A549 (cell line): Measurements from ENCODE around the gene SPAG9. TPM values are rescaled to one million over a fixed set of nuclear protein-coding genes. Genes with fewer than 3 reads are reported as not detected.

Experiments used
- ATAC-seq, 2 experiments: fragments of 200-7000 bp in 1 of 2; fragments of >200 bp in 1 of 2; cut with Nextera tagmentation in 1 of 2; cut with Tn5 transposase in 1 of 2; 3 replicates each; pipeline versions ENCODE4 v1.8.0 to v1.9.1; 2018 to 2020; ENCODE audit warnings: mild to moderate bottlenecking in 1 of 2, moderate library complexity in 1 of 2
- CTCF ChIA-PET: fragments of 300-600 bp; sonication (Branson Sonifier 250); formaldehyde crosslinking; extraction: SDS; loops from one replicate; lab custom pipeline; 2021; ENCODE audit warnings: antibody characterized with exemption, inconsistent platforms; lab: Yijun Ruan, JAX
- POLR2A ChIA-PET: fragments of 350-600 bp; formaldehyde crosslinking; extraction: SDS; loops from one replicate; lab custom pipeline; 2021; ENCODE audit warnings: antibody characterized with exemption, inconsistent platforms; lab: Yijun Ruan, JAX
- DNase-seq, 2 experiments: peaks; one replicate each; pipeline versions ENCODE4 v3.0.0 to v3.0.0-alpha.2; 2011 to 2016; ENCODE audit warnings: low read depth in 1 of 2, low spot score in 1 of 2
- FAIRE-seq: peaks from 2 replicates; lab custom pipeline; 2011; peaks lifted over from hg19 to GRCh38; lab: Jason Lieb, UNC
- H3K27ac ChIP-seq, 2 experiments: fragments of >200 bp; sonication (Bioruptor Twin); formaldehyde crosslinking; 3 replicates each; pipeline ENCODE4 v1.5.1; 2016 to 2017
- H3K4me1 ChIP-seq: fragments of >200 bp; sonication (Bioruptor Twin); formaldehyde crosslinking; 3 replicates; pipeline ENCODE4 v1.6.1; 2016
- H3K4me2 ChIP-seq: fragments of >200 bp; sonication (Bioruptor Twin); formaldehyde crosslinking; 3 replicates; pipeline ENCODE4 v1.6.1; 2016
- H3K4me3 ChIP-seq: fragments of >200 bp; sonication (Bioruptor Twin); formaldehyde crosslinking; 3 replicates; pipeline ENCODE4 v1.5.1; 2016
- H3K9me3 ChIP-seq: fragments of >200 bp; sonication (Bioruptor Twin); formaldehyde crosslinking; 3 replicates; pipeline ENCODE4 v1.6.1; 2016
- BCL3 ChIP-seq: fragments of >200 bp; sonication (Bioruptor Twin); formaldehyde crosslinking; IDR thresholded peaks from 3 replicates; pipeline ENCODE4 v1.6.1; 2016
- BHLHE40 ChIP-seq: IDR thresholded peaks from 2 replicates; pipeline ENCODE4 v1.6.1; 2012; ENCODE audit warnings: low read depth, low read length, inconsistent platforms
- CBX8 ChIP-seq: fragments of 200-600 bp; sonication (generic); IDR thresholded peaks from 2 replicates; pipeline ENCODE4 v1.6.1; 2016
- CHD4 ChIP-seq: fragments of 200-600 bp; sonication (generic); IDR thresholded peaks from 2 replicates; pipeline ENCODE4 v1.6.1; 2016; ENCODE audit warnings: antibody characterized with exemption, mild to moderate bottlenecking, borderline replicate concordance
- E2F6 ChIP-seq: IDR thresholded peaks from 2 replicates; pipeline ENCODE4 v1.6.1; 2012; ENCODE audit warnings: low read depth, borderline replicate concordance
- EHF ChIP-seq: fragments of 250-450 bp; sonication (Bioruptor Pico); IDR thresholded peaks from 2 replicates; pipeline ENCODE4 v1.5.0; 2020; ENCODE audit warnings: mild to moderate bottlenecking
- EHMT2 ChIP-seq: fragments of 200-600 bp; sonication (generic); IDR thresholded peaks from 2 replicates; pipeline ENCODE4 v1.6.1; 2016; ENCODE audit warnings: antibody characterized with exemption, low read depth, mild to moderate bottlenecking, moderate library complexity
- GATA3 ChIP-seq: IDR thresholded peaks from 2 replicates; pipeline ENCODE4 v1.6.1; 2012; ENCODE audit warnings: borderline replicate concordance
- HES2 ChIP-seq: fragments of >200 bp; sonication (Bioruptor Twin); formaldehyde crosslinking; IDR thresholded peaks from 2 replicates; pipeline ENCODE4 v1.6.1; 2016
- HEYL ChIP-seq: fragments of 250-450 bp; sonication (Bioruptor Pico); IDR thresholded peaks from 2 replicates; pipeline ENCODE4 v1.8.0; 2021; ENCODE audit warnings: mild to moderate bottlenecking, moderate library complexity
- HOXA7 ChIP-seq: fragments of 250-450 bp; sonication (Bioruptor Pico); IDR thresholded peaks from 2 replicates; pipeline ENCODE4 v1.5.0; 2020; ENCODE audit warnings: mild to moderate bottlenecking, moderate library complexity
- HOXB13 ChIP-seq: fragments of 250-450 bp; sonication (Bioruptor Pico); IDR thresholded peaks from 2 replicates; pipeline ENCODE4 v1.5.0; 2020; ENCODE audit warnings: low read depth, mild to moderate bottlenecking, moderate library complexity
- HOXB5 ChIP-seq: fragments of 250-450 bp; sonication (Bioruptor Pico); IDR thresholded peaks from 2 replicates; pipeline ENCODE4 v1.5.0; 2020; ENCODE audit warnings: mild to moderate bottlenecking, moderate library complexity
- JUN ChIP-seq, 2 experiments: fragments of >200 bp; sonication (Bioruptor Twin); formaldehyde crosslinking; IDR thresholded peaks; 2 replicates in 1 of 2; 3 replicates in 1 of 2; pipeline ENCODE4 v1.6.1; 2016 to 2017
- JUNB ChIP-seq: fragments of >200 bp; sonication (Bioruptor Twin); formaldehyde crosslinking; IDR thresholded peaks from 2 replicates; pipeline ENCODE4 v1.6.1; 2016
- KDM1A ChIP-seq: fragments of 200-600 bp; sonication (generic); IDR thresholded peaks from 2 replicates; pipeline ENCODE4 v1.6.1; 2016; ENCODE audit warnings: low read depth, mild to moderate bottlenecking
- KDM5A ChIP-seq: fragments of 200-600 bp; sonication (generic); IDR thresholded peaks from 2 replicates; pipeline ENCODE4 v1.6.1; 2016; ENCODE audit warnings: antibody characterized with exemption, mild to moderate bottlenecking
- MAX ChIP-seq: IDR thresholded peaks from 2 replicates; pipeline ENCODE4 v1.6.1; 2012
- MYC ChIP-seq: IDR thresholded peaks from 2 replicates; pipeline ENCODE4 v1.6.1; 2012; ENCODE audit warnings: mild to moderate bottlenecking, inconsistent platforms, low read length, improper control_type of control experiment, borderline replicate concordance
- NFE2L2 ChIP-seq: fragments of 150-350 bp; conservative IDR thresholded peaks from 2 replicates; pipeline ENCODE4 v1.6.1; 2014; ENCODE audit warnings: low read length
- NPAS2 ChIP-seq: fragments of 250-450 bp; sonication (Bioruptor Pico); IDR thresholded peaks from 2 replicates; pipeline ENCODE4 v1.8.0; 2022; ENCODE audit warnings: mild to moderate bottlenecking, moderate library complexity, borderline replicate concordance
- PBX3 ChIP-seq: IDR thresholded peaks from 2 replicates; pipeline ENCODE4 v1.6.1; 2012
- PHF8 ChIP-seq: fragments of 200-600 bp; sonication (generic); IDR thresholded peaks from 2 replicates; pipeline ENCODE4 v1.6.1; 2016; ENCODE audit warnings: low read depth, mild to moderate bottlenecking, antibody characterized with exemption, moderate library complexity, borderline replicate concordance
- POLR2A ChIP-seq: IDR thresholded peaks from 2 replicates; pipeline ENCODE4 v1.6.1; 2012; ENCODE audit warnings: mild to moderate bottlenecking, low read length
- REST ChIP-seq: fragments of 200-600 bp; sonication (generic); IDR thresholded peaks from 2 replicates; pipeline ENCODE4 v1.6.1; 2016; ENCODE audit warnings: antibody characterized with exemption, mild to moderate bottlenecking, moderate library complexity
- RFX5 ChIP-seq: fragments of 450-650 bp; IDR thresholded peaks from 2 replicates; pipeline ENCODE4 v1.7.1; 2014; ENCODE audit warnings: antibody characterized with exemption, mild to moderate bottlenecking, moderate library complexity
- RNF2 ChIP-seq: fragments of 200-600 bp; sonication (generic); IDR thresholded peaks from 2 replicates; pipeline ENCODE4 v1.6.1; 2016; ENCODE audit warnings: low read depth, mild to moderate bottlenecking, antibody characterized with exemption, moderate library complexity, borderline replicate concordance
- SREBF2 ChIP-seq: fragments of 450-650 bp; IDR thresholded peaks from 2 replicates; pipeline ENCODE4 v1.6.1; 2014; ENCODE audit warnings: mild to moderate bottlenecking, moderate library complexity
- TFCP2L1 ChIP-seq: fragments of 250-450 bp; sonication (Bioruptor Pico); IDR thresholded peaks from 2 replicates; pipeline ENCODE4 v1.5.0; 2021; ENCODE audit warnings: mild to moderate bottlenecking
- USF2 ChIP-seq: fragments of 450-650 bp; IDR thresholded peaks from 2 replicates; pipeline ENCODE4 v1.6.1; 2014; ENCODE audit warnings: antibody characterized with exemption
- ZC3H11A ChIP-seq: fragments of 450-650 bp; IDR thresholded peaks from 2 replicates; pipeline ENCODE4 v1.6.1; 2014; ENCODE audit warnings: antibody characterized with exemption, mild to moderate bottlenecking
- WGBS: methylation state at CpG from one replicate; pipeline ENCODE4 v1.1.6; 2017; ENCODE audit errors: missing lambda C conversion rate; 5-methylcytosine and 5-hydroxymethylcytosine counted together
- polyA plus RNA-seq, 4 experiments: library from polyadenylated mRNA; depleted of rRNA in 3 of 4; stranded (reverse); fragments of >200 nt; fragmentation: RNase III in 1 of 4; extraction: RNeasy Plus Mini Kit Qiagen cat#74134 plus additional on column Dnase treatment in 1 of 4; gene quantifications; 2 replicates in 3 of 4; 3 replicates in 1 of 4; pipeline ENCODE4 v1.2.3, GENCODE V29; 2011 to 2017

The SPAG9 gene
- polyA plus RNA-seq, 2 of the 4 experiments (the other 2 are of a cell fraction): 69.0 to 71.1 TPM

GRCh38 chr17:51166198-51166986 is 45.7 kb upstream of the SPAG9 start, which contains the start of gene NME2:
NME2 (plus strand) TSS chr17:51166411; CDS start chr17:51166831, 420 bp downstream.
- Histone ChIP-seq H3K9me3 (no peaks in the 10 kb centered on the region), H3K4me3 (peak within 1 kb of the TSS; percentile 88), H3K4me2 (peak within 1 kb of the TSS; percentile 96), H3K27ac (peak within 1 kb of the TSS; percentile 94), H3K4me1 (peaks cover 21% of the 10 kb centered on the region)
- WGBS: 2% methylated on average over 46 of the region's 98 CpGs
- ChIA-PET CTCF (interaction anchor here (0.7 to 5.1 kb wide), 13 partner anchors 8 to 198 kb away, joined by 3 to 51 read pairs (median 5); partner anchors contain the start of genes NME1 and SPAG9), POLR2A (interaction anchor here (0.6 to 2.0 kb wide), 10 partner anchors 8 to 318 kb away, joined by 3 to 10 read pairs (median 6); partner anchors contain the start of genes NME1, SPAG9 and UTP18)
- TF ChIP-seq HEYL (CRISPR knock-in tag) (no peak), USF2 (peak; percentile 62), KDM5A (no peak), HOXA7 (CRISPR knock-in tag) (no peak), REST (no peak; the same call in 1 of the 2 replicates), KDM1A (no peak), HES2 (no peak), TFCP2L1 (CRISPR knock-in tag) (peak; percentile 85), BHLHE40 (no peak), EHMT2 (no peak), PBX3 (0 out of 2 replicates have a peak, but pooled peaks have one; percentile 9), PHF8 (peak; percentile 80; the same call in 1 of the 2 replicates), MYC (peak; percentile 100), ZC3H11A (no peak), JUNB (no peak), CHD4 (no peak), RNF2 (no peak), EHF (CRISPR knock-in tag) (no peak), HOXB5 (CRISPR knock-in tag) (peak; percentile 54; the same call in 1 of the 2 replicates), SREBF2 (no peak), E2F6 (peak; percentile 69), JUN (IDR thresholded peaks at IDR 0.05) (peak; percentile 57 to 96; a peak in 4 of 5 replicates), NPAS2 (CRISPR knock-in tag) (peak; percentile 81), MAX (peak; percentile 98), CBX8 (no peak), BCL3 (peak; percentile 86; the same call in 1 of the 3 replicates), NFE2L2 (no peak), GATA3 (peak; percentile 9; the same call in 1 of the 2 replicates), RFX5 (no peak), POLR2A (peak; percentile 74), HOXB13 (CRISPR knock-in tag) (peak; percentile 33; the same call in 1 of the 2 replicates)
- DNase-seq (peak; percentile 93 to 97), ATAC-seq (peak; percentile 85 to 93), FAIRE-seq (no peak)
